Transverse colon (tissue), 4 donors: Measurements from ENCODE around the gene ITGA11. TPM values are rescaled to one million over a fixed set of nuclear protein-coding genes. Genes with fewer than 3 reads are reported as not detected.

ENCODE experiments used
- DNase-seq: peaks from one replicate; pipeline ENCODE4 v3.0.0-alpha.2; 2019
- H3K27ac ChIP-seq, 4 donors: fragments of 200-600 bp; sonication (generic); 2 replicates each; pipeline ENCODE4 v1.5.1; 2016 to 2018; ENCODE audit warnings: inconsistent platforms in 4 of 4
- H3K27me3 ChIP-seq: fragments of 200-600 bp; sonication (generic); 2 replicates; pipeline ENCODE4 v1.5.1; 2017; ENCODE audit warnings: inconsistent platforms
- H3K36me3 ChIP-seq, 4 donors: fragments of 200-600 bp; sonication (generic); 2 replicates each; pipeline ENCODE4 v1.5.1; 2017 to 2019; ENCODE audit warnings: inconsistent platforms in 4 of 4
- H3K4me1 ChIP-seq, 4 donors: fragments of 200-600 bp; sonication (generic); 2 replicates each; pipeline ENCODE4 v1.5.1; 2017 to 2020; ENCODE audit warnings: inconsistent platforms in 4 of 4
- H3K4me3 ChIP-seq, 4 donors: fragments of 200-600 bp; sonication (generic); 1 replicate in 1 of 4; 2 replicates in 3 of 4; pipeline versions ENCODE4 v1.5.1 to v1.6.1; 2017 to 2019; ENCODE audit warnings: inconsistent platforms in 4 of 4
- H3K9me3 ChIP-seq, 2 donors: fragments of 200-600 bp; sonication (generic); 2 replicates each; pipeline ENCODE4 v1.5.1; 2017 to 2019; ENCODE audit warnings: inconsistent platforms in 2 of 2
- EP300 ChIP-seq: sonication (generic); formaldehyde crosslinking; IDR thresholded peaks from one replicate; pipeline ENCODE4 v1.6.1; 2017; ENCODE audit warnings: antibody characterized with exemption, low read depth
- POLR2A ChIP-seq: fragments of 450-650 bp; IDR thresholded peaks from one replicate; pipeline ENCODE4 v1.6.1; 2016; ENCODE audit warnings: antibody characterized with exemption, mild to moderate bottlenecking, moderate library complexity
- POLR2AphosphoS5 ChIP-seq, 3 donors: sonication (generic); formaldehyde crosslinking; IDR thresholded peaks; one replicate each; pipeline ENCODE4 v1.6.1; 2016; ENCODE audit warnings: antibody characterized with exemption in 3 of 3
- WGBS, 2 donors: methylation state at CpG; one replicate each; pipeline ENCODE4 v1.1.5; 2018; ENCODE audit warnings: low coverage in 1 of 2; 5-methylcytosine and 5-hydroxymethylcytosine counted together
- in situ Hi-C, 4 donors: fragments of 200-750 bp; cut with MboI; loops; one replicate each; pipeline versions ENCODE4 v1.15.0 to v1.15.1; 2017; ENCODE audit warnings: low sequenced_read_pairs in 3 of 4, low pct_ligation_motif_present in 1 of 4, low pct_unique_long_range_greater_than_20kb in 1 of 4
- intact Hi-C: fragments of 100-400 bp; cut with DNase I; formaldehyde crosslinking; loops from one replicate; pipeline ENCODE4 v1.15.1; 2023; ENCODE audit warnings: low total_unique reads
- total RNA-seq, 4 donors: library from RNA; depleted of rRNA; stranded (reverse); fragments of >200 nt; gene quantifications; one replicate each; pipeline ENCODE4 v1.1.0, GENCODE V29; 2016
- TF ChIP-seq, protein P1 (sequence below), 5 experiments: fragments of 200-600 bp in 3 of 5; fragments of 450-650 bp in 2 of 5; sonication (generic) in 3 of 5; IDR thresholded peaks; 1 replicate in 2 of 5; 2 replicates in 3 of 5; pipeline ENCODE4 v1.5.1; 2016 to 2017; ENCODE audit warnings: antibody characterized with exemption in 5 of 5, inconsistent platforms in 3 of 5, mild to moderate bottlenecking in 2 of 5, moderate library complexity in 1 of 5

ITGA11 gene
- total RNA-seq, 4 donors from 2014 or later: 0.37 to 3.2 (median 1.1) TPM

DNA sequence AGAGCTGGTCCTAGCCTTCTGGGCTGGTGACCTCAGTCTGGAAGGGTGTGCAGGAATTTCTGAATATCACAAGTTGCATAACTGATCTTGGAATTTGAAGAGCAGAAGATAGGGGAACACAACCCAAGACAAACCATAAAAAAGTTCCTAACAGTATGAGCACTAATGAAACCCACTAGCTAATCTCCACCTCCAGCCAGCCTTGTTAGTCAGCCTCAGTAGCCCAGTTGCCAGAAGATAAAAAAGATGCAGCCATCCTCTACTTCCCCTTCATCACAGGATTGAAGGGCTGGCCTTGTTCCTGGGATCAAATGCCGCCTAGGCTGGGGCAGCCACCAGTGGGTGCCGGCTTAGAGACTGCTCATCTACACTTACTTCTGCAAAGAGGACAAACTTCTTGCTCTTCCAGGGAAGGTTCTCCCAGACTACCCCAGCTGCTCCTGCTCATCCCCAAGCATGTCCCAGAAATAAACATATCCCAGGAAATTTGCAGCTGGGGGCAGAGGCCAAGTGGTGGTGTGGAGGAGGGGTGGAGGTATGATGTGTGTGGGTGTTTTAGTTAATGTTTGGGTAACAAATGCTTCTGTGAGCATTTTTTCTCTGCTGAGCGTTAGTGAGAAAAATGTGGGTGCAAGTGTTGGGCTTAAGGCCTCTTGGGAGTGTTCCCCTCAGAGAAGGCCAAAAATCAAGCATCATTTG lies 9.2 kb upstream of the ITGA11 start:
- Histone ChIP-seq H3K4me1 (no peaks in the 10 kb centered on the region), H3K36me3 (no peaks in the 10 kb centered on the region), H3K27me3 (peaks cover 5% of the 10 kb centered on the region), H3K27ac (peak overlapping the region; percentile 24 to 52 (median 40)), H3K4me3 (no peak overlapping the region), H3K9me3 (no peaks in the 10 kb centered on the region)
- in situ Hi-C loops (no loop called here), intact Hi-C loops (no loop called here)
- DNase-seq: no peak
- TF ChIP-seq EP300 (no peak), POLR2AphosphoS5 (IDR thresholded peaks at IDR 0.05) (no peak), POLR2A (no peak)
- TF ChIP-seq, protein P1, sequence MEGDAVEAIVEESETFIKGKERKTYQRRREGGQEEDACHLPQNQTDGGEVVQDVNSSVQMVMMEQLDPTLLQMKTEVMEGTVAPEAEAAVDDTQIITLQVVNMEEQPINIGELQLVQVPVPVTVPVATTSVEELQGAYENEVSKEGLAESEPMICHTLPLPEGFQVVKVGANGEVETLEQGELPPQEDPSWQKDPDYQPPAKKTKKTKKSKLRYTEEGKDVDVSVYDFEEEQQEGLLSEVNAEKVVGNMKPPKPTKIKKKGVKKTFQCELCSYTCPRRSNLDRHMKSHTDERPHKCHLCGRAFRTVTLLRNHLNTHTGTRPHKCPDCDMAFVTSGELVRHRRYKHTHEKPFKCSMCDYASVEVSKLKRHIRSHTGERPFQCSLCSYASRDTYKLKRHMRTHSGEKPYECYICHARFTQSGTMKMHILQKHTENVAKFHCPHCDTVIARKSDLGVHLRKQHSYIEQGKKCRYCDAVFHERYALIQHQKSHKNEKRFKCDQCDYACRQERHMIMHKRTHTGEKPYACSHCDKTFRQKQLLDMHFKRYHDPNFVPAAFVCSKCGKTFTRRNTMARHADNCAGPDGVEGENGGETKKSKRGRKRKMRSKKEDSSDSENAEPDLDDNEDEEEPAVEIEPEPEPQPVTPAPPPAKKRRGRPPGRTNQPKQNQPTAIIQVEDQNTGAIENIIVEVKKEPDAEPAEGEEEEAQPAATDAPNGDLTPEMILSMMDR (IDR thresholded peaks at IDR 0.05): no peak
- 52% methylated on average over 3 of the region's 3 CpGs; no CpG with 5 or more reads in 1 of the 2 donors for WGBS, 2 donors

DNA sequence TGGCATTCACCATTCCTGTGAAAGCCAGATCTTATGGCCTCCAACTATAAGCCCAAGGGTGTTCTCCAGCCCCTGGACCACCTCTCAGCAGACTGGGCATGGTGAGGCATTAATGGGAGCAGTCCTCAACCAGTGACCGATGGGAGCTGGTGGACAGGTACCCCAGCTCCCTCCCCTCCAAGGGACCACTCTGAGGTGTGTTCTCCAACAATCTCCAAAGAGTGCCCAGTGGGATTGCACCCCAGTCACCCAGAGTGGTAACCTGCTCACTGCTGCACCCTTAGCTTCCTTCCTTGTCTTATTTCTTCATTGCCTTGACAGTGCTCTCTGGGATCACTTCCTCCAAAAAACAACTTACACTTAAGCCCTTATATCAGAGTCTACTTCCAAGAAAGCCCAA lies 8.2 kb upstream of the ITGA11 start:
- no peak for DNase-seq
- 100% methylated on average over 1 of the region's 1 CpG for WGBS, 2 donors
- H3K27me3 ChIP-seq: peaks cover 5% of the 10 kb centered on the region
- H3K9me3 ChIP-seq: no peaks in the 10 kb centered on the region
- no peaks in the 10 kb centered on the region for H3K4me1 ChIP-seq
- intact Hi-C loops: no loop called here
- no peak overlapping the region for H3K4me3 ChIP-seq
- H3K36me3 ChIP-seq: no peaks in the 10 kb centered on the region
- peak overlapping the region in 1 of 4 donors; percentile 27 for H3K27ac ChIP-seq
- in situ Hi-C loops: no loop called here
- TF ChIP-seq POLR2A (no peak), EP300 (no peak), POLR2AphosphoS5 (IDR thresholded peaks at IDR 0.05) (no peak)
- TF ChIP-seq, protein P1 (IDR thresholded peaks at IDR 0.05): no peak

DNA sequence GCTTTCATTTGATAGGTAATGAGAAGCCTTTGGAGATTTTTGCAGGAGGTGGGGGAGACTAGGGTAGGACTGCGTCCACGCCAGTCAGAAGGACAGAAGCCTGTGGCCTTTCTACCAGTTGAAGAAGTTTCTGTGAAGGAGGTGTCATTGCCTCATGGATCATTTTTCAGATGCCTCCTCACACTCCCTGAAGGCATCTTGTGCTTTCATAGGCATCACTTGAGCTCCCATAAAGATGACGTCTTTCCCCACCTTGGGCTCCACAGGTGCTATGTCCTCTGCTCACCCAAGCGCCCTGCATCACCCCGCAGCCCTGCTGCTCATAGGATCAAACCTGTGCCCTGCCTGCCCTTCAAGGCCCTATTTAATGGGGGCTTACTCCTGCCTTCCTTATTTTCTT lies 7.5 kb upstream of the ITGA11 start:
- no peaks in the 10 kb centered on the region for H3K9me3 ChIP-seq
- TF ChIP-seq POLR2A: no peak
- TF ChIP-seq, protein P1 (IDR thresholded peaks at IDR 0.05): no peak
- no peak for TF ChIP-seq POLR2AphosphoS5 (IDR thresholded peaks at IDR 0.05)
- no peak for TF ChIP-seq EP300
- peaks cover 8% of the 10 kb centered on the region for H3K27me3 ChIP-seq
- no peak overlapping the region for H3K27ac ChIP-seq
- no peaks in the 10 kb centered on the region for H3K36me3 ChIP-seq
- no peak for DNase-seq
- intact Hi-C loops: no loop called here
- no peak overlapping the region for H3K4me3 ChIP-seq
- WGBS, 2 donors: 40 to 92% methylated on average over 2 to 5 of the region's 5 CpGs
- in situ Hi-C loops: no loop called here
- H3K4me1 ChIP-seq: no peaks in the 10 kb centered on the region

DNA sequence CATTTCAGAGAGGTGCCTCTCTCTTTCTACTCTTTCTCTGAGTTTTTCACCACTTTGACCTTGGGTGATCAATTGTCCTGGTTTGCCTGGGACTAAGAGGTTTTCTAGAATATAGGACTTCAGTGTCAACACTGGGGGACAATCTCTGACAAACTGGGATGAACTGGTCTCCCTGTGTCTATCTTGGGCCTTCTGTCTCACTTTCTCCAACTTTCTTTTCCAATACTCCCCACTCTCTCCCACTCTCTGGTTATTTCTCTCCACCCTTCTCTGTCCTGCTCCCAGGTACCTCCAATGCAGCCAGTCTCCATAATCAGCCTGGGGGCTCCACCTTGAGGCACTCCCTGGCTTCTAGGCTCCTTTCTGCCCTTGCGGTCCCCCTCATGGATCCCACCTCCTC lies 4.7 kb upstream of the ITGA11 start:
- no peak overlapping the region for H3K4me3 ChIP-seq
- peaks cover 0 to 8% (median 4%) of the 10 kb centered on the region in 4 donors for H3K4me1 ChIP-seq
- peaks cover 30% of the 10 kb centered on the region for H3K27me3 ChIP-seq
- in situ Hi-C loops (no loop called here), intact Hi-C loops (no loop called here)
- TF ChIP-seq POLR2AphosphoS5 (IDR thresholded peaks at IDR 0.05): no peak
- TF ChIP-seq POLR2A: no peak
- no peak for TF ChIP-seq EP300
- TF ChIP-seq, protein P1 (IDR thresholded peaks at IDR 0.05): no peak
- DNase-seq: no peak
- no peaks in the 10 kb centered on the region for H3K9me3 ChIP-seq
- H3K27ac ChIP-seq: no peak overlapping the region
- H3K36me3 ChIP-seq: no peaks in the 10 kb centered on the region
- 86 to 91% methylated on average over 1 of the region's 1 CpG for WGBS, 2 donors
